GM19240 (cell line): ENCODE measurements around the gene GPATCH1.
"Not testable (repeated sequence)": the region's sequence is repeated elsewhere in the genome, so short reads cannot be mapped to it uniquely, and the experiment has no call there.

Experiments used
- DNase-seq: peaks from one replicate; pipeline ENCODE4 v3.0.0; 2011; ENCODE audit warnings: low spot score; ENCODE audit not compliant: insufficient read length

GPATCH1 gene, protein sequence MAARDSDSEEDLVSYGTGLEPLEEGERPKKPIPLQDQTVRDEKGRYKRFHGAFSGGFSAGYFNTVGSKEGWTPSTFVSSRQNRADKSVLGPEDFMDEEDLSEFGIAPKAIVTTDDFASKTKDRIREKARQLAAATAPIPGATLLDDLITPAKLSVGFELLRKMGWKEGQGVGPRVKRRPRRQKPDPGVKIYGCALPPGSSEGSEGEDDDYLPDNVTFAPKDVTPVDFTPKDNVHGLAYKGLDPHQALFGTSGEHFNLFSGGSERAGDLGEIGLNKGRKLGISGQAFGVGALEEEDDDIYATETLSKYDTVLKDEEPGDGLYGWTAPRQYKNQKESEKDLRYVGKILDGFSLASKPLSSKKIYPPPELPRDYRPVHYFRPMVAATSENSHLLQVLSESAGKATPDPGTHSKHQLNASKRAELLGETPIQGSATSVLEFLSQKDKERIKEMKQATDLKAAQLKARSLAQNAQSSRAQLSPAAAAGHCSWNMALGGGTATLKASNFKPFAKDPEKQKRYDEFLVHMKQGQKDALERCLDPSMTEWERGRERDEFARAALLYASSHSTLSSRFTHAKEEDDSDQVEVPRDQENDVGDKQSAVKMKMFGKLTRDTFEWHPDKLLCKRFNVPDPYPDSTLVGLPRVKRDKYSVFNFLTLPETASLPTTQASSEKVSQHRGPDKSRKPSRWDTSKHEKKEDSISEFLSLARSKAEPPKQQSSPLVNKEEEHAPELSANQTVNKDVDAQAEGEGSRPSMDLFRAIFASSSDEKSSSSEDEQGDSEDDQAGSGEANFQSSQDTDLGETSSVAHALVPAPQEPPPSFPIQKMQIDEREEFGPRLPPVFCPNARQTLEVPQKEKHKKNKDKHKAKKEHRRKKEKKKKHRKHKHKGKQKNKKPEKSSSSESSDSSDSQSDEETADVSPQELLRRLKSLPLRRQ

GRCh38 chr19:33080761-33081681 is at the start of gene GPATCH1:
Gene GPATCH1 (plus strand): TSS chr19:33081181. CDS start chr19:33081194, 13 bp downstream.
- DNase-seq = peak; percentile 78

- DNase-seq = no peak
Observed at GRCh38 chr19:33032218-33032781, 48.7 kb upstream of the GPATCH1 start.

DNA sequence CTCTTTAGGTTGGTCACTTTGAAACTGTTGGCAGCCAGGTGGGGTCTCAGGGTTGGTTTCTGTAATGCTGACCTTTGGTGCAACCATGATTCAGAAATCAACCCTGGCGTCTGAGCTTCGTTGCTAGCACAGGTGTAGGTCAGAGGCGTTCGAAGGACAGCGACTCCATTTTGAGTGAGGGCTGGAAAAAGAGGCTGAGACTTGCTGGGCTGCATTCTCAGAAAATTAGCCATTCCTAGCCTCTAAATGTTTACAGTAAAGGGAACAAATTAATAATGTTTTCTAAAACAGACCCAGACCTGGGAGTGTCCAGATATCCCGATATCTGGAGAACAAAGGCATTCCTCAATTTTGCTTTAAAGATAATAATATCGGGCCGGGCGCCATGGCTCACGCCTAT is 45.5 kb upstream of the GPATCH1 start:
- DNase-seq = no peak

DNA sequence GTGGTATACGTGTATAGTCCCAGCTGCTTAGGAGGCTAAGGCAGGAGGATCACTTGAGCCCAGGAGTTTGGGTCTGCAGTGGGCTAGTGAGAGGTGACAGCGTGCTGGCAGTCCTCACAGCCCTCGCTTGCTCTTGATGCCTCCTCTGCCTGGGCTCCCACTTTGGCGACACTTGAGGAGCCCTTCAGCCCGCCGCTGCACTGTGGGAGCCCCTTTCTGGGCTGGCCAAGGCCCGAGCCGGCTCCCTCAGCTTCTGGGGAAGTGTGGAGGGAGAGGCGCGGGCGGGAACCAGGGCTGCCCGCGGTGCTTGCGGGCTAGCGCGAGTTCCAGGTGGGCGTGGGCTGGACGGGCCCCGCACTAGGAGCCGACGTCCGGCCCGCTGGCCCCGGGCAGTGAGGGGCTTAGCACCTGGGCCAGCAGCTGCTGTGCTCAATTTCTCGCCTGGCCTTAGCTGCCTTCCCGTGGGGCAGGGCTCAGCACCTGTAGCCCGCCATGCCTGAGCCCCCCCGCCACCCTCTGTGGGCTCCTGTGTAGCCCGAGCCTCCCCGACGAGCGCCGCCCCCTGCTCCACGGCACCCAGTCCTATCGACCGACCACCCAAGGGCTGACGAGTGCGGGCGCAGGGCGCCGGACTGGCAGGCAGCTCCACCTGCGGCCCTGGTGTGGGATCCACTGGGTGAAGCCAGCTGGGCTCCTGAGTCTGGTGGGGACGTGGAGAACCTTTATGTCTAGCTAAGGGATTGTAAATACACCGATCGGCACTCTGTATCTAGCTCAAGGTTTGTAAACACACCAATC is 44.4 kb upstream of the GPATCH1 start:
- not testable (repeated sequence) for DNase-seq

DNA sequence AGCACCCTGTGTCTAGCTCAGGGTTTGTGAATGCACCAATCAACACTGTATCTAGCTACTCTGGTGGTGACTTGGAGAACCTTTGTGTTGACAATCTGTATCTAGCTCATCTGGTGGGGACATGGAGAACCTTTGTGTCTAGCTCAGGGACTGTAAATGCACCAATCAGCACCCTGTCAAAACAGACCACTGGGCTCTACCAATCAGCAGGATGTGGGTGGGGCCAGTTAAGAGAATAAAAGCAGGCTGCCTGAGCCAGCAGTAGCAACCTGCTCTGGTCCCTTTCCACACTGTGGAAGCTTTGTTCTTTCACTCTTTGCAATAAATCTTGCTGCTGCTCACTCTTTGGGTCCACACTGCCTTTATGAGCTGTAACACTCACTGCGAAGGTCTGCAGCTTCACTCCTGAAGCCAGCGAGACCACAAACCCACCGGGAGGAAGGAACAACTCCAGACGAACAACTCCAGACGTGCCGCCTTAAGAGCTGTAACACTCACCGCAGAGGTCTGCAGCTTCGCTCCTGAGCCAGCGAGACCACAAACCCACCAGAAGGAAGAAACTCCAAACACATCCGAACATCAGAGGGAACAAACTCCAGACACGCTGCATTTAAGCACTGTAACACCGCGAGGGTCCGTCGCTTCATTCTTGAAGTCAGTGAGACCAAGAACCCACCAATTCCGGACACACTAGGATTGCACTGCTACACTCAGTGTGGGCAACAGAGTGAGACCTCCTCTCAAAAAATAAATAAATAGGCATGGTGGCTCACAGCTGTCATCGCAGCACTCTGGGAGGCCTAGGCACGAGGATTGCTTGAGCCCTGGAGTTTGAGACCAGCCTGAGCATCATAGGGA is 43.6 kb upstream of the GPATCH1 start:
- not testable (repeated sequence) for DNase-seq

GRCh38 chr19:33039108-33039599 is 41.8 kb upstream of the GPATCH1 start:
- no peak for DNase-seq

- no peak for DNase-seq
Observed at GRCh38 chr19:33039815-33040214, 41.2 kb upstream of the GPATCH1 start.

DNA sequence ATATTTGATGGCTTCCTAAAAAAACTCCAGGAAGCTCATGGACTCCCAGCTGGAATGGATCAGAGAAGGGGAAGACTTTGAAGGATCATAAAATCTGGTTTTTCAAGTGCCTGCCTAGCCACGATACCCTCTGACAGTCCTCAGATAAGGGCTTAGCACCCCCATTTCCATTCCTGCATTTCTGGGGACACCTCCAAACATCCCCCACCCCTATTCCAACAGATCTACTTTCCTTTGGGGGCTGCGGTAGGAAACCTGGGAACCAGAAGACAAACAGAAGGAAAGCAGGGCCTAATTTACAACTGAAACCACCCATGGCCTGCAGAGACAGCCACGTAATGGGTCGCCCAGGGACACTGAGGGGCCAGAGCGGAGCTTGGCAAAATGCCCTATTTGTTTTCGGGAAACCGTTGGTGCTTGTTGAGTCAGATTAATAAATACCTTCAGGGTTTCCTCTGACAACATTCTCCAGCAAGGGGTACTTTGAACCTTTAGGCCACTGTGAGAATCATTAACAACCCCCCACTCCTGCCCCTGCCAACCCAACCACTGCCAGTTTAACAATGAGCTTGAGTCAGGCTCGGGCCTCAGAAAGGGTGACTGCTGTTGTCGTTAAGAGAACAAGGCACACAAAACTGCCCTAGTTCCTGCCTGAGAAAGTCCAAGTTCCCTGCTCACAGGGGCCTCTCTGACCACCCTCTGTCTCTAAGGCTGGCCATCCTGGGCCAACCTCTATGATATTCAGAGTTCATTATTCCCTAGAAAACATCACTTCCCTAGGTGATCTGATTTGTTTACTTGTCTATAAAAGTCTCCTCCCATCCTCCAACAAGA is 39.8 kb upstream of the GPATCH1 start:
- DNase-seq = no peak

GRCh38 chr19:33041828-33042160 is 39.2 kb upstream of the GPATCH1 start:
- not testable (repeated sequence) for DNase-seq

GRCh38 chr19:33047422-33047821 is 33.6 kb upstream of the GPATCH1 start:
- no peak for DNase-seq

DNA sequence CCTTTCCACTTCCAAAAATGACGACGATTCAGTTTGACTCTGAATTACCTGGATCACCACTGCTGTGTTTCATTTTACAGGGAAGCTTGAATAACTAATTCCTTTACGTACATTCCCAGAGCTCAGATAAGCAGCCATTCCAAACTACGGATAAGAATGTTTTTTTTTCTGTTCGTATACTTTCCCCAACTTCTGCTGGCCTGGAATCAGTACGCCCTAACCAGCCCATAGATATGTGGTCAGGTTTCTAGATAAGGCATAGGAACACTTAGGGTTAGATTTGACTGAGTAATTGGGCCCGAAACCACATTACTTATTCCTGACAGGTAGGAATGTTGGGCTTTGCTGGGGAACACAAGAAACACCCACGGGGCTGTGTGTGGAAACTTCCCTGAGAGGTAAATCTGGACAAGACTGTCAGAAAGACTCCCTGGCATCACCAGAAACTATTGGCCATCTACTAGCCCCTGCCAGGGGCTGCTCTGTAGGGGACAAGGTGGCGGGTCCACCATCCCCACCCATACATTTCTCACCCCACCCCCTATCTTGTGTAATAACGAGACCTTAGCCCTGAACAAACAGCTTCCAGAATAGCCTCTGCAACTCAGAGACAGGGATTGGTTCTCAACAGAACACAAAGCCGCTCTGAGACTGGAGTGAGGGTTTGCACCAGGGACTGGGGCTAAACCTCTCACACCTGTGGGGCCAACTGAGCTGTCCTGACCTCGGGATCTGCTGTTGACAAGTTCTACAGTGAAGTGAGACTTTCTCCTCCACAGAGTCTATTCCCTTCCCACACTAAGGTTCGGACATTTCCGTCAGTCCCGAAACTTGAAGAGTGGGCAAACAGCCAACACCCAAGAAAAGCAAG is 31.9 kb upstream of the GPATCH1 start:
- no peak for DNase-seq

DNA sequence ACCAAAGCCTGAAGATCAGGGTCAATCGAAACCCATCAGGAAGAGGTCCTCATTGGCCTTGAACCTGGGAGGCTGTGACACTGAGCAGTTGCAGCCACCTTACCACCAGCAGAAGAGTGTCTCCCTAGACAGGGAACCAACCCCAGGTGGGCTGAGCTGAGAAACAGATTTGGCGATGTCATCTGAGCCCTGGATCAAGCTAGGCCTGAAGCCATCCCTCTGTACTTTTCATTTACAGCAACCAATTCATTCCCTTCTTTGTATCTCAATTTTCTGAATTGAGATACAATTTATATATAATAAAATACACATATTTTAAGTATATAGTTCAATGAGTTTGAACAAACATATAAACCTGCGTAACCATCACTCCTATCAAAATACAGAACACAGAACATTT is 30.9 kb upstream of the GPATCH1 start:
- DNase-seq = no peak

DNA sequence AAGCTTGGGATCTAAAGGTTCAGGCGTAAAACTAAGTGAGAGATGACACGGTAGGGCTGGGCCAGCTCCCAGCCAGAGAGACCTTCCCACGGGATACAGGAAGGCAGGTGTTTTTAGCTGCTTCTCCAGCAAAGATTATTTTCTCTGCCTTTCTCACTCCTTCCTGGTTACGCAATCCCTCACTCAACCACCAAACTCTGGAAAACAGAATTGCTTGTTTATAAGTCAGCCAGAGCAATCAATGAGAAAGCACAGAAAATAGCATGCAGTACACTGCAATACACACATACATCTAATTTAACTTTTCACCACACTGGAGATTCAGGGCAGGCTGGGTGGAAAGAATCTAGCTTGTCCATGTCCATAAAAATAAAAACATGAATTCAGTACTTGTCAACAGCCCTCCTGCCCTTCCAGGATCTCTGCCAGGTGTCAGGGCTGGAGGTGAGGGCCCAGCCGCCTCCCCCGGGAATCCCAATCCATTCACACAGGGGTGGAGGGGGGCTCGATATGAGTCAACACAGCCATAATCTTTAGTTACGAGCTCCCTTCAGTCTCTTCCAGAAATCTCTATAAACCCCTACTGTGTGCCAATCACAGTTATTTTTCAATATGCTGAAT is 28.5 kb upstream of the GPATCH1 start:
- no peak for DNase-seq

DNA sequence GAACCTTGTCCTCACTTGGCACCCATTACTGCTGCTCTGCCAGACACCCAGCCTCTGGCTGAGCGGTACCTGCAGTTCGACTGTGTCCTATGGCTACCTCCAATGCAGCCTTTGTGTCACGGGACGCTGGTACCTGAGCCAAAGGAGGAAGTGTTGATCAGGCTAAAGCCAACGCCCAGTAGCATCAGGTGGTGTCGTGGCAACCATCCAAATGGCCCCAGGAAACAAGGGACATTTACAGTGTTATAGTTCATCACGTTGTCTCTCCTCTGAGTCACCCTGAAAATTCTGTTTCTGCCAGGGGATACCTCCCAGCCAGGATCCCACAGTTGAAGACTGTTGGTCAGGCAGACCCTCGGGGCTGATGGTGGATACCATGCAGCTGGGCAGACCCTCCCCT is 26.4 kb upstream of the GPATCH1 start:
- no peak for DNase-seq

DNA sequence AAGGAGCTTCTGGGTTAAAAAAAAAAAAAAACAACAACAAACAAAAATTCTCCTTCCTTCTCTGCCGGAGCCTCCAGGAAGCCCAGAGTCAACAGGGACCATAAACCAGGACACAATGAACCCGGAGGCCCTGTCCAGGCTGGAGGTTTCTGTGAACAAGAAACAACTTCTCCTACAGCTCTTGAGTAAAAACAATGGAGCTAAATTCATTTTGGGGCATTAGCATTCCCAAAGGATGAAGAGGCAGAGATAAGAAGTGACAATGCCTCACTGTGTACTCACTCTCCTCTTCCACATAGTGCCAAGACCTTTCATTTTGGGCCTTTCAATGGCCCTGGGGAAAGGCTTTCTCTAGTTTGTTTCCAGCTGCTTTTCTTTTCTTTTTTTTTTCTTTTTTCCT is 25.3 kb upstream of the GPATCH1 start:
- no peak for DNase-seq

GRCh38 chr19:33060586-33060985 is 20.4 kb upstream of the GPATCH1 start:
- no peak for DNase-seq

GRCh38 chr19:33062902-33063301 is 18.1 kb upstream of the GPATCH1 start:
- no peak for DNase-seq
